Transverse colon (tissue), 4 donors: Measurements from ENCODE around the gene LRRC7.

Source experiments
- CTCF ChIP-seq, 5 experiments: fragments of 200-600 bp in 3 of 5; fragments of 450-650 bp in 2 of 5; sonication (generic) in 3 of 5; IDR thresholded peaks; 1 replicate in 2 of 5; 2 replicates in 3 of 5; pipeline ENCODE4 v1.5.1; 2016 to 2017; ENCODE audit warnings: antibody characterized with exemption in 5 of 5, inconsistent platforms in 3 of 5, mild to moderate bottlenecking in 2 of 5, moderate library complexity in 1 of 5
- POLR2AphosphoS5 ChIP-seq, 3 donors: sonication (generic); formaldehyde crosslinking; IDR thresholded peaks; one replicate each; pipeline ENCODE4 v1.6.1; 2016; ENCODE audit warnings: antibody characterized with exemption in 3 of 3

DNA sequence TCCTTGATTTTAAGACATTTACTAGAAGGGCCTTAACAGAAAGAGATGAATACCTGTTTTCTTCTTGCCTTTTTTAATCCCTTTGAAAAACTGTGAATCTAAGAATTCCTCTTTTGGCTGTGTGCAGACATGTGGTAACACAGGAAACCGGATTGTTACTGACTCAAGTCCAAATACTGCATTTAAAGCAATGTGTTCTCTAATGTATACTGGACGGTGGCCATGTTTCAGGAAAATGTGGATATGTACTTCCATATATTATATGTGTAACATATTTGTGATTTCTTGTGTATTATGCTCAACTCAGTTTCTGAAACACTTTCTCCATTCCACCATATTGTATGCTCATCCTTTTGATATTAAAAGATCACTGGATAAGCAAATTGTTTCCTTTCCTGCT, 185.1 kb downstream of the LRRC7 start:
- TF ChIP-seq CTCF (IDR thresholded peaks at IDR 0.05) (no peak), POLR2AphosphoS5 (IDR thresholded peaks at IDR 0.05) (no peak)
